GM19043 (cell line): ENCODE data around the gene SKAP1.

Experiments
- ATAC-seq: cut with Tn5 transposase; IDR thresholded peaks from one replicate; pipeline ENCODE4 v1.9.1; 2021; ENCODE audit warnings: low read depth; ENCODE audit not compliant: unreplicated experiment

The SKAP1 gene

DNA sequence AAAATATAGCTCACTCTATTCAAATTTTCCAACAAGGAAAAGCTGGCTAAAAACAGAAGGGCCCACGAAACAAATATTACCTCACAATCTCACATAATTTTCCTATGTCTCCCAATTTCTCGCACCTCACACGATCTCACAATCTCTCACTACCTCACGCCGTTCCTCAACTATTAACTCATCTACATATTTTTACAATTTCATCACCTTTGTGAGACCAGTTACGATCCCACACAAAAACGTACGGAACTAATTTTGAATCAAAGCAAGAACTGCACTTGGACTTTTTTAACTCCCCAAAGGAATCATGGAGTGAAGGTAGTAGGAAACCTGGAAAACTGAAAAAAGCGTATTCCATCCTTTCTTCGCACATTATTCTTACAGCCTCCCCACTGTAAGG, 329.9 kb downstream of the SKAP1 start:
- ATAC-seq: no peak

DNA sequence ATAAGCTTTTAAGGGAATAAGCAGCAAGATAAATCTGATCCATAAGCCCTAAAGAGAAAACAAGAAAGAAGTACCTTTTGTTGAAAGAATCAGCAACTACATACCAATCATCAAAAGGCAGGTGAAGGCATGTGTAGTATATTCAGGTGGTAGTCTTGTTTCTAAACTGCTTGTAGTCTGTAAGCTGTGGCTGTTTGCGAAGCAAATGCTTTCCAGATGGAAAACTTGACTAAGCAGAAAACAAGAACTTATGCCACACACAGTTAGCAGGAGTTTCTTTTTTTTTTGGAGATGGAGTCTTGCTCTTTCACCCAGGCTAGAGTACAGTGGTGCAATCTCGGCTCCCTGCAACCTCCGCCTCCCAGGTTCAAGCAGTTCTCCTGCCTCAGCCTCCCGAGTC, 334.4 kb downstream of the SKAP1 start:
- no peak for ATAC-seq

DNA sequence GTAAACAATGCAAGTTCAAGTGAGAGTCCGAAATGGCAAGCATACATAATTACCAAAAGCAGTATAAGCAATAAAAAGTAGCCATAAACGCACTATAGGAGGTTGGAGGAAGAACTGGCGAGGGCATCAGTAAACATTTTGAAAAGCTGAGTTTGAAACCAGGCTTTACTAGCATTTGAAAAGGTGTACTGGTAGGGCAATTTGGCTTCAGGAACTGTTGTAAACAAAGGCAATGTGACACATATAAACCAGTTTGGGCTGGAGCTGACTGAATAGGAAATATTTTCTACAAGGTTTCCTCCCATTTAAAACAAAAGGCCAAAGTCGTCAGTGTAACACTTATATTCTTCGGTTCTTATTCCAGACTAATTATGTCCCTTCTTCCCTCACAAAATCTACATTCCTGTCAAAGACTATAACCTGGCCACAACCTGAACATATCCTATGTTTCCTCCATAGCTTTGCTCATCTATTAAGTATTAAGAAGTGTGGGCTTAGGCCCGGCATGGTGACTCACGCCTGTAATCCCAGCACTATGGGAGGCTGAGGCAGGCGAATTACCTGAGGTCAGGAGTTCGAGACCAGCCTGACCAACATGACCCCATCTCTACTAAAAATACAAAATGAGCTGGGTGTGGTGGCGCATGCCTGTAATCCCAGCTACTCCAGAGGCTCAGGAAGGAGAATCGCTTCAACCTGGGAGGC, 336.5 kb downstream of the SKAP1 start:
- ATAC-seq: no peak

DNA sequence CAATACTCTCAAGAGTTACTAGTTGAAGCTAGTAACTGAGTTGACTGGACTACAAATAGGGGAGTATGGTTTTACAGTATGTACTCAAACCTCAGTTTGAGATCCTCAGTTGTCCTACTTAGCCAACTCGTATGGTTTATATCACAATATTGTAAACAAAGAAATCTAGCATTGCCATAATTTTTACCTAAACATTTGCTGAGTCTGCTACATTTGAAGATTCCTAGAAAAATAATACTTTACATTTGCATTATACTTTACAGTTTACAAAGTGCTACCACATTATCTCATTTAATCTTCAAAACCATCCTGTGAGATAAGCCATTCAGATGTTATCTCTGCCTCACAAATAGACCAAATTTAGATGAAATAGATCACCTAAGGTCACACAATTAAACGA, 345.1 kb downstream of the SKAP1 start:
- ATAC-seq: no peak
